Measurements from ENCODE around the gene PYDC2. TPM values are rescaled to one million over a fixed set of nuclear protein-coding genes. Genes with fewer than 3 reads are reported as not detected.

Gene PYDC2
- total RNA-seq (2022; extraction: Qiagen RNA extraction; ENCODE audit: low read depth) = not detected in 5 replicates

DNA sequence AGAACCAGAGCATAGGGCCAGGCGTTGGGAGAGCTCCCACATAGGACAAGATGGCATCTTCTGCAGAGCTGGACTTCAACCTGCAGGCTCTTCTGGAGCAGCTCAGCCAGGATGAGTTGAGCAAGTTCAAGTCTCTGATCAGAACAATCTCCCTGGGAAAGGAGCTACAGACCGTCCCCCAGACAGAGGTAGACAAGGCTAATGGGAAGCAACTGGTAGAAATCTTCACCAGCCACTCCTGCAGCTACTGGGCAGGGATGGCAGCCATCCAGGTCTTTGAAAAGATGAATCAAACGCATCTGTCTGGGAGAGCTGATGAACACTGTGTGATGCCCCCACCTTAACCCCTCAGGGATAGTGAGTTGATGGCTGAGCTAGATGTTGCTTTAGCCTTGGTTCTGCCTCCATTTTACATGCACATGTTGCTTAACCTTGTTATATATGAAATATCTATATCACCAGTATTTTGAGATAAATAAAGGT is at the start of gene PYDC2:
PYDC2 (plus strand) TSS at position 51 of the 483 bp plus-strand sequence; CDS start at position 51, 0 bp downstream.

Other genes starting within 250 kb of the PYDC2 start
- gene CCDC50, start 131.8 kb upstream of the PYDC2 start, total RNA-seq (2022; extraction: Qiagen RNA extraction; ENCODE audit: low read depth) = 20.3 to 31.6 TPM (median 28.2 TPM) in 5 replicates
- 0.22 TPM in 1 of 5 replicates, not detected in the others for gene UTS2B, start 130.6 kb upstream of the PYDC2 start, total RNA-seq (2022; extraction: Qiagen RNA extraction; ENCODE audit: low read depth)